Daoy (cell line): ENCODE data around the gene CCDC187. TPM values are rescaled to one million over a fixed set of nuclear protein-coding genes. Genes with fewer than 3 reads are reported as not detected.

Source experiments
- DNase-seq: peaks from one replicate; pipeline ENCODE4 v3.0.0-alpha.2; 2015; ENCODE audit warnings: low read depth
- total RNA-seq: library from RNA; depleted of rRNA; stranded (reverse); fragments of >200 nt; shearing (Covaris generic); gene quantifications from 2 replicates; pipeline ENCODE4 v1.2.3, GENCODE V29; 2014

Gene CCDC187
- total RNA-seq, 1 experiment from 2014 or later: not detected

DNA sequence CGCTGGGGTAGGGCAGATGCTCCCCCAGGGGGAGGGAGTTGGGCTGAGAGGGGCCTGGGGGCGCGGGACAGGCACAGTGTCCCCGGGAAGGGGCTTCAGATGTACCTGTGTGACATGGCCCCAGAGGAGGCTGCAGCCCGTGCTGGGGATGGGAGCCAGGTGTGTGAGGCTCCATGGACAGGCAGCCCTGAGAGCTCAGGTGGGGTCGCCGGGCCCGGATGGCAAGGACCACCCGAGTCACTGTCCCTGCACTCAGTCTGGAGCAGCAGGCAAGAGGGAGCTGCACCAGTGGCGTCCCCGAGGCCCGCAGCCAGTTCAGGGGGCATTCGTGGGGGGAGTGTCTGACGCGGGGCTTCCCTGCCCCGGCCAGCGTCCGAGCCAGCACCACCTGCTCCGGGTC, 18.9 kb downstream of the CCDC187 start:
- DNase-seq: no peak

DNA sequence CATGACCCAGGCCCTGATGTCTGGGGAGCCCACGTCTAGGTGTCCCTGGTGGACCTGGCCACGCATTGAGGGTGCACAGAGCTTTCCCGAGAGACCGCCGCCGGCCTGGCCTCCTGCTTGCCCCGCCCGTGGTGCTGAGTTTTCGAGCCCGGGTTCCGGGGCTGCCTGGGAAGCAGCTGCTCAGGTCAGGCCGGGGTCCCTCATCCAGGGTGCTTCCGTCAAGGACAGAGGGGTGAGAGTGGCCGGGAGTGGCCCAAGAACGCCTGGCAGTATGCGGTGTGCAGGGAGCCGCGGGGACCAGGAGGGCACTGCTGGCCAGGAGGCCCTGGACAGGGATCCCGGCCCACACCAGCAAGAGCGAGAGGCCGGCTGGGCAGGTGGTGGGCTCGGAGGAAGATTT, 19.6 kb downstream of the CCDC187 start:
- DNase-seq: no peak

DNA sequence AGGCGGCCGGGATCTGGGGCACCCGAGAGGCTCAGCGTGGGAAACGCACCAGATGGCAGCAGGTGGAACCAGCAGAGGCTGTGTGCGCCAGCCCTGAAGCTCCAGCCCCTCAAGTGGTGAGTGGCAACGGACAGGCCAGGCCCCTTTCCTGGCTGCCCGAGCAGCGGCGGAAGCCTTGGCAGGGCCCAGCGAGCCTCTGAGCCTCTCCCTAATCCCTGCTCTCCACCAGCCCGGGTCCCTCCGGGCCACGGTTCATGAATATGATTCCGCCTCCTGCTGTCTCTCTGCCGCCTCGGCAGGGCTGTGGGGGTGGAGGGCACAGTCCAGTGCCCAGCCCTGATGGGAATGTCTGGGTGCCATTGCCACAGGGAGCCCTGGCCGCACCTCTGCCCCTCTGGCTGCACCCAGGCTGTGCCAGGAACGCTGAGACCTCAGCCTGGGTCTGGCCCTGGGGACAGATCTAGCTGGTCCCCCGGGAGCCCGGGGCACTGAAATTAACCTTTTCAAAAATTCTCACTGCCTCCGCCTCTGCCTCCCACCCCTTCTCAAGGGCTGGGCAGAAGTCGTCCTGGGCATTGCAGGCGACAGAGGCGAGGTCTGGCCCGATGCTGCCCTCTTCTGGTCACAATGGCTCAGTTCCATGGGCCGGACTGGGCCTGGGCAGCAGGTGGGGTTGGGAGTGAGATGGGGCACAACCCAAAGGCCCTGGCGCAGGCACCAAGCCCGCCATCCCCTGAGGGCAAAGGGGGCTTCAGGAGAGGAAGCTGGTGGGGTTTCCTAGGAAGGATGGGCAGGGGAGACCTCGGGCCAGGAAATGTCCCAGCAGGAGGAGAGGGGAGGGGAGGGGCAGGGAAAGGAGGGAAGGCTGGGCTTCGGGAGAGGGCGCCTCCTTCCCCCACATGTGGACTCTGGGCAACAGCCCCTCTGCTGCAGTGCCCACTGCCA, 20.3 kb downstream of the CCDC187 start:
- DNase-seq: peak; percentile 89

DNA sequence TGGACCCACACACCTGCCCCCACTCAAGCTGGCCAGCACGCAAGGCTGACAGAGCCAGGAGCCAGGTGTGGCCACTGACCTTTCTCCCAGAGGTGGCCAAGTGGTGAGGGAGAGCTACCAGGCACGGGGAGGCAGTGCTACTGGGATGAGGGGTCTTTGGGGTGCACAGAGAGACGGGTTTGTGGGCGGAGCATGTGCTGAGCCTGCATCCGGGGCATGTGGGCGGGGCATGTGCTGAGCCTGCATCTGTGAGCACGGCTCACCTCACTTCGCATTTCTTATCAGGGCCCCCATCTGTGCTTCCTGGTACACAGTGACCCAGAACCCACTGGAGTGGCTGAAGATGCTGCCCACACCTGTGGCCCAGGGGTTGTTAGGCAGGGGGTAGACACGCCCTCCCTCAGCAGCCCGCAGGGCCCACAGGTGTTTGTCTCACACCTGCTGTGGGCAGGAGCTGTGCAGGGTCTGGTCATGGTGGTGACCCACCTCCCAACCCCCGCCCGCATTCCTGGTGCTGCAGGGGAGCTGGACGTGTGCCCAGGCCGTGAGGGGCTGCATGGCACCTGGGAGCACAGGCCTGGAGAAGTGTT, 21.5 kb downstream of the CCDC187 start:
- DNase-seq: no peak

DNA sequence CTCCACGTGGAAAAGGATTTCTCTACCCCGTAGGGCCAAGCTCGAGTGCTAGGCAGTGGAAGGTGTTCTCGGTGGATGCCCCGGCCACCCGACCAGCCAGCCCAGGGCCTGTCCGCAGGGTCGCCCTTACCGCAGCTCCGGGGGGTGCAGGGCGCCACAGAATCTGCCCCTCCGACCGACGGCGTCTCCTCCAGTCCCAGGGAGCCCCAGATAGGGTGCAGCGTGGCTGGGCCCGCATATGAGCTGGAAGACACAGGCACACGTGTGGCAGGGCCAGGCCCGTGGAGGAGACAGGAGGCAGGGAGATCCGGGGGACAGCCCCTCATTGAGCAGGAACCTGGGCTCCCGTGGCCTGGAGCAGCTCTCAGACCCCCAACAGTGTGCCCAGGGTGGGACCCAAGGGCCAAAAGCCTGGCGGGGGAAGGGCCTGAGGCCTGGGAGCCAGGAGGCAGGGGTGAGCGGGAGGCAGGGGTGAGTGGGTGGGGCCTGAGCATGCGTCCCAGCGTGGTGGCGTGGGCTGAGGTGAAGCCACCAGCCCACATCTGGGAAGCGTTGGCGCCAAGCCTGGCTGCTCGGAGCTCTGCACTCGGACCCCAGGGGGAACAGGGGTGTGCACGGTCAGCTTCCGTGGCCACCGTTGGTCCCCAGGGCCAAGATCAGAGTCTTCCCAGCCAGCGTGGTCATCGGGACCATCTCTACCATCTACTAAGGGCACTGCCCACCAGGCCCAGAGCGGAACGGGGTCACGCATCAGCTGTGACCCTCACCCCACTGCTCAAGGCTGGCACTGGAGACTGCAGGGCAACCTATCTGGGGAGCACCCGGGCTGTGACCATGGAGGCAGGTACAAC, 22.2 kb downstream of the CCDC187 start:
- DNase-seq: no peak

DNA sequence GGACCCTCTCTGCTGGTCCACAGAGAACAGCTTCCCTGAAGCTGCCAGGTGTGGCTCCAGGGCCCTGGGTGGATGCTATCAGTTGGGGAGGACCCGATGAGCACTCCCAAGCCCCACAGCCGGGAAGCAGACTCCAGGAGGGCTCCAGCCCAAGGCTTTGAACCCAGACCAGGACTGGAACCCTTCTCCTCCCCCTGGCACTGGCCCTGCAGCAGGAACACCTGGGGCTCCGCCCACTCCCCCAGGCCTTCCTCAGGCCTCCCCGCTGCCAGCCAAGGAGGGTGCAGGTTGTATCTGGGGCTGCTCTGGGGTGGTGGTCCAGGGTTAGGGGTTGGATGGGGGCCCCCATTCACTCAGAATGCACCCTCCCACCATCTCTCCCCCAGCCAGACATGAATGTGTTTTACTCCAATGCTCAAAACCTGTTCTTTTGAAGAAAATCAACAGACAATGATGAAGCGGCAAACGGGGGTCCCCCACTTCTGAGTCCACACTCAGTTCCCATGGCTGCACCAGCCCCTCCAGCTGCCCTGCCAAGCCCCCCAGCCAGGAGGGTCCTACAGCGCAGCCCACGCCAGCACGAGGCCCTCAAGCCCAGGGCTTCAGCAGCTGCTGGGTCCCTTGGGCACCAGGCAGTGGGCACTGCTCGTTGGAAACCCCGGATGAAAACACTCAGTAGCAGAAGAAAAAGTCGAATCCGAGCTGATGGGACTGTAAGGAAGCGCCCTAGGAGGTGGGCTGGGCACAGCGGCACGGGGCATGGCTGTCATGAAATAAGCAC, 23.2 kb downstream of the CCDC187 start:
- DNase-seq: no peak

DNA sequence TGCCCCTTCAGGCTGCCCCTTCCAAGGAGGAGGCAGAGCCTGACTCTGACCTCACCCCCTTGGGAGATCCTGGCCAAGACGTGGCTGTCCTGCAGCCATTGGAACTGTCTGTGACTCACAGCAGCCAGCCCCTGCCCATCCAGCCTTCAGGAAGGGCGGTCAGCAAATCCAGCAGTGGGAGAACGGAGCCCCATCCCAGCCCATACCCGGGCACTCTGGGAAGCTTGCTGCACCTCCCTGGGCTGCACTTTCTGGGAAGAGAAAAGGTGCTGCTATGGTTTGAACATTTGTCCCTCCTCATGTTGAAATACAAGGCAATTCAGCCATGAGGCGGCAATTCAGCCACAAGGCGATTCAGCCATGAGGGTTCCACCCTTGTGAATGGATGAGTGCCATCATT, 24.4 kb downstream of the CCDC187 start:
- no peak for DNase-seq

DNA sequence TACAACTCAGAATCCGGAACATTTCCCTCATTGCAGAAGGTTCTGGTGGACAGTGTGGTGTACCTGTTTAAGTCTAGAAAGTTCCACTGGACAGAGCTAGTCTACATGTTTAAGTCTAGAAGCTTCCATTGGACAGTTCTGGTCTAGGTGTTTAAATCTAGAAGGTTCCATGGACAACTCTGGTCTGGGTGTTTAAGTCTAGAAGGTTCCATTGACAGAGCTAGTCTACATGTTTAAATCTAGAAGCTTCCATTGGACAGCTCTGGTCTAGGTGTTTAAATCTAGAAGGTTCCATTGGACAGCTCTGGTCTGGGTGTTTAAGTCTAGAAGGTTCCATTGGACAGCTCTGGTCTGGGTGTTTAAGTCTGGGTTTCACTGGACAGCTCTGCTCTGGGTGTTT, 25.0 kb downstream of the CCDC187 start:
- no peak for DNase-seq

DNA sequence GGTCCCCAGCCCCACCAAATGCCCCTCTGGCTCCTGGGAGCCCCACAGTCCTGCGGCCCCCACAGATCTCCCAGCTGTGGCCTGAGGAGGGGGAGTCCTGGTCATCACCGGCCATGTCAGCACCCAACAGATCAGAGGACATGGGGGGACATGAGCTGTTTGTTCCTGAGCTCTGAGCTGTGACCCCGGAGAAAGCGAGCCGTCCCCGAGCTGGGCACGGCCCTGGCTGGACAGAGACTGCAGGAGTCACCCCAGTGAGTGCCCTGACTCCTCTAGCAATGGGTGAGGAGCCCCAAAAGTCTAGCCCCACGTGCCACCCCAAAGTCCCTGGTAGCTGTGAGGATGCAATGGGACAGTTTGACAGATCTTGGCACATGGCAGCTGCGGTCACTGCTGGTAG, 25.7 kb downstream of the CCDC187 start:
- no peak for DNase-seq

DNA sequence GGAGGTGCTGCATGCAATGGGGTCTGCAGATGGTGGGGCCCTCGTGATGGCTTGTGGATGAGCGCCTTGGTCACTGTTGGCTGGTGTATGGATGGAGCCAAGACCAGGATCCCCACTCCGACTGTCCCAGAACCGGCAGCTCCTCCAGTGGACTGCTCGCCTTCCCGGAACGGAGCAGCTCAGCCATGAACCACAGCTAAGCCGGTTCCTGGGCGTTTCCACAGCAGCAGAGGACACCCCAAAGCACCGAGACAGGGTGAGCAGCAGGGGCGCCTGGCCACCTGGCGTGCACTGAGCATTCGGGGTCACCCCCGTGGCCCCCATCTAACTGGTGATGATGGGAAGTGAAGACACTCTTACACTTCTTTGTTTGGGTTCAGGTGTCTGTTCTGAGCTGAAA, 26.1 kb downstream of the CCDC187 start:
- no peak for DNase-seq

DNA sequence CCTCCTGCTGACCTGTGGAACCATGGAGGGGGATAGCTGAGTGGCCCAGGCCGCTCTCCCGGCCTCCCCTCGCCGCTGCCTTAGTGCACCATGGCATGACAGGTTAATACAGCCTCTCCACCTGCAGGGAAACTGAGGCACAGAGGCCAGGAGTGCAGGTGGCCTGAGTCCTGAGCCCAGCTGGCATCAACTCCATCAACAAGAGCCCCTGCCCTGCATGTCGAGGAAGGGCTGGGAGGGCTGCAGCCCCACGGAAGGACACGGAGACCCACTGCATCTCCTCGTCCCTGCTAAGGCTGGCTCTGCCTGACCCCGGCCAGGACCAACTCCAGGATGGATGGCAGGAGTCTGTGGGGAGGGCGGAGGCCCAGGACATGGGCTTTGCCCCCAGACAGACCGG, 27.2 kb downstream of the CCDC187 start:
- DNase-seq: no peak

DNA sequence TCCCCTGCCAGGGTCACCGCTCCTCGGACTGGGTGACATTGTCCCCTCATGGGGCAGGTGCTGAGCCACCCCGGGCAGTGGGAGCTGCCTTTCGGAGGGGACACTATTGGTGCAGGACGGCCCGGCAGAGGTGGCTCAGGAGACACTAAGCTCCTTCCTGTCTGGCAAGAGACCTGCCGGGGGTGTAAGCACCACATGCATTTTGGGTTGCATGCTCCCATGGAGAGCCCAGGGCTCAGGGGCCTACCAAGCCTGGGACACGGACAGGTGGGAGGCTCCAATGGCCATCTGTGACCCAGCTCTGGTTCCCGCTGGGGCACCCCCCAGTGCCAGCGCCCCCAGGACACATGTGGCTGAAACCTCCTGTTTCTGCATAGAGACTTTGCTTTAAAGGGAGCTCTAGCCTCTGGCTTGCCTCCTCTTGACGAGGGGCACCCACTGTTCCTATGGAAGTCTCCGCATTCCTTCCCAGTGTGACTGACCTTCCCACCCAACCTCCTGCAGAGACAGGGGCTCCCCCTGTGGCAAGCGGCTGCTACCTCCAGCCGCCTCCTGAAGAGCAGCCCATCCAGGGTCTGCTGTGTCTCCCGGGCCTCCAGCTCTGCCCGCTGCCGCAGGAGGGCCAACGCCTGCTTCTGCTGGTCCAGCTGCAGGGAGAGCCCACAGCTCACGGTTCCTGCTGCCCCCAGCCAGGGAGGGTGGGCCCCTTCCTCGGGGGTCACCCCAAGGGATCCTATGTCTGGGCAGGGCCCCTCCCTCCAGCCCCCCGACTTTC, 28.1 kb downstream of the CCDC187 start:
- peak; percentile 37 for DNase-seq

DNA sequence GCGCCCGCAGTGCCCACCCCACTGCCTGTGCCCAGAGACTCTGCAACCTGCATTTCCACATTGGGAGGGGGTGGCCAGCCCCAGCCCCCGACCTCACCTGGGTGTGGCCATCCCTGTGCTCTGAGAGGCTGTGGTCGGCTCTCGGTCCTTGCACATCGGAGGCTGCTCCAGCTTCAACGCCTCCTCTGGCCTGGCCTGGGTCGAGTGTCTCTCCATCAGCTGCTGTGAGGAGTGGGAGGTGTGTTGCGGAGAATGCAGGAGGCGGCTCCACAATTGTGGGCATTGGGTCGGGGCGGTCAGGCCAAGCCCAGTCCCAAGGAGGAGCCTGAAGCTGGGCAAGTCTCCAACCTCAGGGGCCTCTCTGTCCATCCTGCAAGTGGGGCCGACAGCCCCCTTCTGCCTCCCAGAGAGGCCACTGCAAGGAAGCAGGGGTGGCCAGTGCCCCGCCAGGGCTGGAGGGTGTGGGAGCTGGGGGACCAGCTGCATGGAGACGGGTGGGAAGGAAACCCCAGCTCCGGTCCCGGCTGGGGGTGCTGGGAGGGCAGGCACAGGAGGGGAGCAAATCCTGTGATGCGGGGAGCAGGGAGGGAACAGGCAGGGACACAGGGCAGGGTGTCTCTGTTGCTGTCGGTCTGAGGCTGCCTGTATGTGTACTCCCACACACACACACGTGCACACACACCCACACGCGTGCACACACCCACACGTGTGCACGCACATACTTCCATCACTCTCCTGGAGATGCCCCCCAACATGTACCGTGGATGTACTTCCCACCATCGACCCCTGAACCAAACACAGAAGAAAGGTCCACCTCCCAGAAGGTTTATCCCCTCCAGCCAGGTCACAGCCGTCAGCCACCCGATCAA, 28.9 kb downstream of the CCDC187 start:
- no peak for DNase-seq

DNA sequence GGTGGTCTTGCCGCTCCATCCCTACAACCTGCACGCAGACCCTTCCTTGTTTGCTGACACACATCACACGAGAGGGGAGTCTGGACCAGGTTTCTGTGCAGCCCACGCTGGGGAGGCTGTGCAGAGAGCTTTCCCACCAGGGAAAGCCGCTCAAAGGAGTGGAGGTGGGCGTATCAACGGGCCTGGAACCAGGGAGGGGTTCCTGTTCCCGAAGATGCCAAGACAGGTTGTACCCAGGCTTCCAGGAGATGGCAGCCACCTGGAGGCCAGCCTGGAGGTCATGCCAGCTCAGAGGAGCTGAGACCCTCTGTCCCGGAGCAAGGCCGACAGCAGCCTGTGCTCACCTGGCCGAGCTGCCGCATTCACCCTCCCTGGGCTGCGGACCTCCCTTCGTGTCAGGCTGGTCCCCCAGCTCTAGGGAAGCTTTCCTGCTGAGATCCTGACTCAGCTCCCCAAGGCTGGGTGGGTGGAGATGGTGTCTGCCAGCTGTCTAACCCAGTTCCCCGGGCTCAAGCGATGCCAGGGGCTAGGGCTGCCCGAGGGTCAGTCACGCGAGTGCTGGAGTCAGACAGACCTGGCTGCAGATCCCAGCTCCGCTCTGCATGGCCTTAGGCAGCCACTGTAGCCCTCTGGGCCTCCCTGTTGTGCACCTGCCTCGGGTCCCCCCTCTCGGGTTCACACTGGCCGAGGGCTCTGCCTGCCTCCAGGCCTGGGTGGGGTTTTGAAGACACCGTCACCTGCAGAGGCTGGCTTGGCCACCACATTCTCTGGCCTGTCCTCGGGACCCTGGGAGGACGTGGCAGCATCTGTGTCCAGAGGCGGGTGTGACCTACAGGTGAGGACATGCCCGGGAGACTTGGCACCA, 29.7 kb downstream of the CCDC187 start:
- DNase-seq: no peak

DNA sequence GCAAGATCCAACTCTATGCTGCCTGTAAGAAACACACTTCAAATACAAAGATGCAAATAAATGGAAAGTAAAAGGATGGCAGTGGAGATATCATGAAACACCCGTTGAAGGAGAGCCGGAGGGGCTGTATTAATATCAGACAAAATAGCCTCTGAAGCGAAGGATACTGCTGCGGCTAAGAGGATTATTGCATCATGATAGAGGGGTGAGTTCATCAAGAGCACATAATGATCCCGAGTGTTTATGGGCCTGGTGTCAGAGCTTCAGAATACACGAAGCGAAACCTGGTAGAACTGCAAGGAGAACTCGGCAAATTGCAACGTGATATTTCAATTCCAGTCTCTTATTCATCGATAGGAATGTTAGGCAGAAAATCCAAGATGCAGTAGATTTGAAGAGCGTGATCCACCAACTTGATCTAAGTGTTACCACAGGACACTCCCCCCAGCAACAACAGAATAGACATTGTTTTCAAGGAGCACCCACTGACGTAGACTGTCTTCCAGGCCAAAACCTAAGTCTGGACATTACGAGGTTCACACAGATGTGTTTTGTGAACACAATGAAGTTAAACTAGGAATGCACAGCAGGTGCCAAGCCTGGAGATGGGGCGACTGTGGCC, 30.5 kb downstream of the CCDC187 start:
- DNase-seq: no peak

DNA sequence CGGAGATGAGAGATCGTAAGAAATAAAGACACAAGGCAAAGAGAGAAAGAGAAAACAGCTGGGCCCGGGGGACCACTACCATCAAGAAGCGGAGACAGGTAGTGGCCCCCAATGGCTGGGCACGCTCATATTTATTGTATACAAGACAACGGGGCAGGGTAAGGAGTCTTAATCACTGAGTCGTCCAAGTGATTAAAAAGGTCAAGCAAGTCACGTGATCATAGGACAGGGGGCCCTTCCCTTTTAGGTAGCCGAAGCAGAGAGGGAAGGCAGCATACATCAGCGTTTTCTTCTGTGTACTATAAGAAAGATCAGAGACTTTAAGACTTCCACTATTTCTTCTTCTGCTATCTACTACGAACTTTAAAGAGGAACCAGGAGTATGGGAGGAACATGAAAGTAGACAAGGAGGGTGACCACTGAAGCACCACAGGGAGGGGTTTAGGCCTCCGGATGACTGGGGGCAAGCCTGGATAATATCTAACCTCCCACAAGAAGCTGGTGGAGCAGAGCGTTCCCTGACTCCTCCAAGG, 33.7 kb downstream of the CCDC187 start:
- DNase-seq: no peak

DNA sequence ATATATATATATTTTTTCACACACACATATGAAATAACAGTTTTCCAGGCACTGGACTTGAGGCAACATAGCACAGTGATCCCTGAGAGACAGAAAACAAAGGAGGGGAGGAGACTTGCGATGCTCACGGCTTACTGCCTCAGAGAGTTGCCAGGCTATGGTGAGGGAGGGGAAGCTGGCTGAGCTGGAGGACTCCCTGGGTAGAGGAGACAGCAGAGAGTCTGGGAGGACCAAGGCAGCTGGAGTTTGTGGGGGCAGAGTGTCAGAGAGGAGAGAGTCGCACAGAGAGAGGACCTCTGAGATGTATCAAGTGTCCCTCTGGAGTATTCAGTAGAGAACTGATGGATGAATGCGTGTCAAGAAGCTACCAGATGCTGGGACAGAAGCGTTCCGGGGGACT, 35.2 kb downstream of the CCDC187 start:
- no peak for DNase-seq

DNA sequence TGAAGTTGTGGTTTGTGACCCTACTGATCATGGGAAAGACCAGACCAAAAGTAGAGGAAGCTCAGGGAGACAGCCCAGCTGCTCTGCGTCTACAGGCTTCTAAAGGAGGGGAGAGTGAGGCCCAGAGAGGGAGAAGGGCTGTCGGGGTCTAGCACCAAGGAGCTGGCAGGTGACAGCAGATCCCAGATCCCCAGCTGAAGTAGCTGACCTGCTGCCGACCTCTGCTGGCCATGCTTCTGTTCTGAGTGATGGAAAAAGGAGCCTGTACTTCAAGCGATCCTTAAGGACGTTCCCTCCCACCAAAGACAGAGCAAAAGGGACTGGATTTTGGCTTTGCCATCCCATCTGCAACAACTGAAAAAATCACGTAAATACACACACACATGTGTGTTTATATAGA, 35.6 kb downstream of the CCDC187 start:
- no peak for DNase-seq
